Measurements from ENCODE around the gene TPRN.
A peak's percentile ranks its signal among the peaks of the same experiment; 100 is the strongest.

The TPRN gene

DNA sequence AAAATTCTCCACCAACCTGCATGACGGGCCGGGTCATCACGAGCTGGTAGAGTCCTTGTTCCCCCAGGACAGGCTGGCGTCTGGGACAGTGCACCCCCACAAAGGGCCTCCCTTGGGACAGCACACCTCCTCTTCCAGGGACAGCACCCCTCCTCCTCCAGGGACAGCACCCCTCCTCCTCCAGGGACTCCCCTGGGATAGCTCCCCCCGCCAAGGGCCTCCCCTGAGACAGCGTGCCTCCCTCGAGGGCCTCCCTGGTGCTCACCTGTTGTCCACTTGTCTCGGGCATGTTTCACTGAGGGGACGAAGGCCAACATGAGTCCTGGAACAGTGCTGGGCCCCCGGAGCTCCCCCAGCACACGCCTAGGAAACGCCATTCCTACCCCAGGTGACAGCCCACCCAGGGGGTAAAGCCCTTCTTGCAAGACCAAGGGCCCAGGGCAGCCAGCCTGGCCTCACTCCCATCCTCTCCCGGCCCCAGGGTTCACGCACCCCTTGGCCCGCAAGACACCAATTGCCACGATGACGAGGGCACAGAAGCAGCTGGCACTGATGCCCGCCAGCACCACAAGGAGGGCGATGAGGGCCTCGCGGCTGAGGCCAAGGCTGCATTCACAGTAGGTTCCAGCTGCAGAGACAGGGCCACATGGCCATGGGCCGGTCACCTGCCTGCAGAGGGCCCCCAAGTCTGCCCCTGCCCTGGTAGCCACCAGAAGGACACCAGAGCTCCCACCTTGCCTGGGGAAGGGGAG is 29.2 kb downstream of the TPRN start:
- no peak for DNase-seq

DNA sequence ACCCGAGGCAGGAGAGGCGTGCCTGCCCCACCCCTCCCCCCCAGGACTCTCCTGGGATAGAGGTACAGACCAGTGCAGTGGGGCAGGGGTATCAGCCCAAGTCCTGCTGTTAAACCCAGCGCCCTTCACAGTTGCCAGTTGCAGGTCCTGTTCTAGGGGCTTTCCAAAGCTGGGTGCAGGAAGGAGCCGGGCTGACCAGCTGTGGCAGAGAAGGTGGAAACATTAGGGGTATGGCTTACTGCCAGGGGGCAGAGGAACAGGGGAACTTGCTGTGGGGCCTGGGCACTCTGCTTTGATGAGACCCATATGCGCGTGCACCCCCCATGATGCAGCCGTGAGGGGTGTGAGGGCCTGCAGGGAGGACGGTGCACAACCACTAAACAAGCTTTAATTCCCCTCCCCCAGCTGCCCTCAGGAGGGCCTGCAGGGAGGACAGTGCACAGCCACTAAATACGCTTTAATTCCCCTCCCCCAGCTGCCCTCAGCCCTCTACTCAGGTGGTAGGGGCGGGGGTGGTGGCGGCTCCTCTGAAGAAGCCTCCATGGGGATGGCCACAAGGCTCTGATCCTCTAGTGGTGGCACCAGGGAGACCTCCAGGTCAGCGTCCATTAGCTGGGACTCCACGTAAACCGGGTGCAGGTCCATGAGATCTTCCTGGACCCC is 29.9 kb downstream of the TPRN start:
- DNase-seq: no peak

- no peak for DNase-seq
These were observed 30.6 kb downstream of the TPRN start, which contains the start of gene LRRC26 for GRCh38 chr9:137169896-137170358. Gene LRRC26, minus strand, starts transcription at chr9:137170051. Its CDS starts 108 bp downstream, at chr9:137169943.

- DNase-seq: peak; percentile 52 to 96 (median 96)
These were observed 31.4 kb downstream of the TPRN start for GRCh38 chr9:137168904-137169856.

GRCh38 chr9:137168573-137168903 is 32.0 kb downstream of the TPRN start:
- peak in 2 of 3 experiments; percentile 57 to 67 for DNase-seq

DNA sequence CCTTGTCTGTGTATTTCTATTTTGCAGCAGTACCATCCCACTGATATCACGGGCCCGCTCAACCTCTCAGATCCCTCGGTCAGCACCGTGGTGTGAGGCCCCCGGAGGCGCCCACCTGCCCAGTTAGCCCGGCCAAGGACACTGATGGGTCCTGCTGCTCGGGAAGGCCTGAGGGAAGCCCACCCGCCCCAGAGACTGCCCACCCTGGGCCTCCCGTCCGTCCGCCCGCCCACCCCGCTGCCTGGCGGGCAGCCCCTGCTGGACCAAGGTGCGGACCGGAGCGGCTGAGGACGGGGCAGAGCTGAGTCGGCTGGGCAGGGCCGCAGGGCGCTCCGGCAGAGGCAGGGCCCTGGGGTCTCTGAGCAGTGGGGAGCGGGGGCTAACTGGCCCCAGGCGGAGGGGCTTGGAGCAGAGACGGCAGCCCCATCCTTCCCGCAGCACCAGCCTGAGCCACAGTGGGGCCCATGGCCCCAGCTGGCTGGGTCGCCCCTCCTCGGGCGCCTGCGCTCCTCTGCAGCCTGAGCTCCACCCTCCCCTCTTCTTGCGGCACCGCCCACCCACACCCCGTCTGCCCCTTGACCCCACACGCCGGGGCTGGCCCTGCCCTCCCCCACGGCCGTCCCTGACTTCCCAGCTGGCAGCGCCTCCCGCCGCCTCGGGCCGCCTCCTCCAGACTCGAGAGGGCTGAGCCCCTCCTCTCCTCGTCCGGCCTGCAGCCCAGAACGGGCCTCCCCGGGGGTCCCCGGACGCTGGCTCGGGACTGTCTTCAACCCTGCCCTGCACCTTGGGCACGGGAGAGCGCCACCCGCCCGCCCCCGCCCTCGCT is 32.6 kb downstream of the TPRN start:
- peak in 2 of 3 experiments; percentile 33 to 55 for DNase-seq

- peak in 1 of 3 experiments; percentile 16 for DNase-seq
These were observed 33.2 kb downstream of the TPRN start for GRCh38 chr9:137167277-137167746.

DNA sequence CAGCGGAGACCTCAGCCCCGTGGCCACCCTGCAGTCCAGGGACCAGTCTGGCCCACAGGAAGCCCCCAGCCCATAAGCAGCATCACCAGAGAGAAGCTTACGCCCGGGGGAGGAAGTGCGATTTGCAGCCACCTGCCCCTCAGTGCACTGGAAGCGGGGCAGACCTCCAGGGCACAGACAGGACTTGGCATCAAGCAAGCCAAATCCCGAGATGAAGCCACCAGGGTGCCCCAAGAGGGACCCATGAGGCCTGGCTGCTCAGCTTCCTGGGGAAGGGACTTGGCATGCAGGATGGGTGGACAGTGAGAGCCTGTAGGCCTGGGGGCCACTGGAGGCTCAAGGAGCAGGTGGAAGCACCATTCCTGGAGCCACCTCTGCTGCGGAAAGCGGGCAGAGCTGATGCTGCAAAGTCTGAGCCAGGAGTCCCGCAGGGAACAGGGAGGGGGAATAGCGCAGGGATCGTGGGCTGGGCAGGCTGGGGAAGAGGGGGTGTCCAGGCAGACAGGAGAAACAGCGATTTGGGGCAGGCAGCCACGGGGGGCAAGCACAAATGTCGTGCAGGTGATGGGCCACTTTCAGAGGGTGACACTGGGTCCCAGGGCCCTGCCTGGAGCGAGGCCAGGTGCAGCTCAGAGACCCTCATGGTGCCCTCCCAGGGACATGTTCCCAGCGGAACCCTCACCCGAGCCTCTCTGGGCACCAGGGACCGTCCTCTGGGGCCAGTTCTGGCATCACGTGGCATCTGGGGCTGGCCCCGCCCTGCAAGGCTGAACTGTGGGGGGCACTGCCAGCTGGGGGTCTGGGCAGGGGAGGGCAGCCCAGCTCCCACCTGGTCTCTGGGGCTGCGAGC is 33.9 kb downstream of the TPRN start:
- no peak for DNase-seq

DNA sequence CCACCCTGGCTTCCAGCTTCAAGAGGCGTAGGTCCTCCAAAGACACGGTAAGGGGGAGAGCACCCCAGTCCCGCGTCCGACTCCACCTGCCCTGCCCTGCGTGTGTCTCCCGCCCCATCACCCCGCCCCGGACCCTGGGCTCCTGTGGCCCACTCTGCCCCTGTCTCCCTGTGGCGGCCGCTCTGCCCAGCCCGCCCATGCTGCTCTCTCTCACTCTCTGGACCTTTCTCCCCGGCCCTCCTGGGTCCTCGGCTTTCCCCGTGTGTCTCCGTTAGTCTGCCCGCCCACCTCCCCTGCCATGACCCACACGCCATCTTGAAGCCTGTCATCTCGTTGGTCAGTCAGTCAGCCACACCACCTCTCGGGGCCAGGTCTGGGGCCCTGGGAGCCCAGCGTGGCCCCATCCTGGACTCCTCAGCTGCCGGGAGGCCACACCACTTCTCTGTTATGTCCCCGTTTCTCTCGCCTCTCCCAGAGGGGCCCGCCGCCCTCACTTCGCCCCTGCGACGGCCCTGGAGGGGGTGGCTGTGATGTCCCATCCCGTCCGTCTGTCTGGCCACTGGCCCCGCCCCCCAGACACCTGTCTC is 35.2 kb downstream of the TPRN start:
- DNase-seq: no peak

DNA sequence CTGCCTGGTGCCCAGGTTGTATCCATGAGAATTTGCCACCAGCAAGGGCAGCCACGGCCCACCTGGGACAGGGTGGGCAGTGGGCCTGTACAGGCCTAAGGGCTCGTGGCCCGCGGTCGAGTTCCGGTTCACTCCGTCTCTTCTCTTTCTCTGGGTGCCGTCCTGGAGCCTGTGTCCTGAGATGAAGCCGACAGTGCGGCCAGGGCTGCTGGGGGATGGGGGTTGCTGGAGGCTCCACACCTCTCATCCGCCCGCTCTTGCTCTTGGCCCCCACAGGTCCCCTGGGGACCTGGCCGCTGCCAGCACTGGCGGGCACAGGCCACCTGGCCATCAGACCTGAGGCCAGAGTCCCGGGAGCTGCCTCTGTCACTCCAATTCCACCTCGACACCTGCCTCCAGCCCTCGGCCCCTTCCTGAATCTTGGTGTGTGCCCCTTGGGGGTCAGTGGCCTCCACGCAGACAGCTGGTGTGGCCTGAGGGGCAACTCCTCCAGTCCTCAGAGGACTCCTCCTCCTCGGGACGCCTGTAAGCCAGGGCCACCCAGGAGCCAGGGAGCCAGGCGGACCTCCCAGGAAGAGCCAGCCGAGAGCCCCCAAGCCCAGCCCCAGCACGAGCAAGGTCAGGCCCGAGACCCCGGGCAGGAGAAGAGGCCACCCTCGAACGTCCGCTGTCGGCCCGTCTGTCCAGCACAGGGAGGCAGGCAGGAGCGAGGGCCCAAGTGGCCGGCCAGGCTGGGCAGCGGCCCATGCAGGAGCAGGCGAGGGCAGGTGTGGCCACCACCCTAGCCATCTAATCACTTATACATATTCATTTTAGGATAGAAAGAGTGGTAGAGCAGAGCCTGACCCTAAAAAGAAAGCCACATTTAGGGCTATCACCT is 35.9 kb downstream of the TPRN start:
- no peak for DNase-seq

GRCh38 chr9:137163805-137164204 is 36.7 kb downstream of the TPRN start:
- DNase-seq: no peak

GRCh38 chr9:137163365-137163715 is 37.2 kb downstream of the TPRN start:
- DNase-seq: peak in 1 of 3 experiments; percentile 46

DNA sequence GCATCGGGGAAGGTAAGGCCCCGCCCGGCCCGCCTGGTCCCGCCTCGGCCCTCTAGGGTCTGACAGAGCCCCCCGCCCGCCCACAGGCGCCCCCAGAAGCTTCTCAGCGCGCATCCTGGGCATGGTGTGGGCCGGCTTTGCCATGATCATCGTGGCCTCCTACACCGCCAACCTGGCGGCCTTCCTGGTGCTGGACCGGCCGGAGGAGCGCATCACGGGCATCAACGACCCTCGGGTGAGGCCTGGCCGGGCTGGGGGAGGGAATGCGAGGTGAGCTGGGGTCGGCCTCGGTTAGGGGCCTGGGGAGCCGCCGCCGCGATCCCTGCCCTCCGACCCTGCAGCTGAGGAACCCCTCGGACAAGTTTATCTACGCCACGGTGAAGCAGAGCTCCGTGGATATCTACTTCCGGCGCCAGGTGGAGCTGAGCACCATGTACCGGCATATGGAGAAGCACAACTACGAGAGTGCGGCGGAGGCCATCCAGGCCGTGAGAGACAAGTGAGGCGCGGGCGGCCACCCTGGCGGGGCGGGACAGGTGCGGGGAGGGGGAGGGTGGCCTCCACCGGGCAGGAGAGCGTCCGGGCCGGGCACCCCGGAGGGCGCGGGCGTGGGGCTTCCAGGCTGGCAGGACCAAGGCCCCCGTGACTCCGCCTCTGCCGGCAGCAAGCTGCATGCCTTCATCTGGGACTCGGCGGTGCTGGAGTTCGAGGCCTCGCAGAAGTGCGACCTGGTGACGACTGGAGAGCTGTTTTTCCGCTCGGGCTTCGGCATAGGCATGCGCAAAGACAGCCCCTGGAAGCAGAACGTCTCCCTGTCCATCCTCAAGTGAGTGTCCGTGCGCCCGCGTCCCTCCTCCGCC is 37.8 kb downstream of the TPRN start:
- peak in 2 of 3 experiments; percentile 64 to 69 for DNase-seq

- DNase-seq: peak in 2 of 3 experiments; percentile 67 to 71
These were observed 38.7 kb downstream of the TPRN start for GRCh38 chr9:137161558-137162486.

DNA sequence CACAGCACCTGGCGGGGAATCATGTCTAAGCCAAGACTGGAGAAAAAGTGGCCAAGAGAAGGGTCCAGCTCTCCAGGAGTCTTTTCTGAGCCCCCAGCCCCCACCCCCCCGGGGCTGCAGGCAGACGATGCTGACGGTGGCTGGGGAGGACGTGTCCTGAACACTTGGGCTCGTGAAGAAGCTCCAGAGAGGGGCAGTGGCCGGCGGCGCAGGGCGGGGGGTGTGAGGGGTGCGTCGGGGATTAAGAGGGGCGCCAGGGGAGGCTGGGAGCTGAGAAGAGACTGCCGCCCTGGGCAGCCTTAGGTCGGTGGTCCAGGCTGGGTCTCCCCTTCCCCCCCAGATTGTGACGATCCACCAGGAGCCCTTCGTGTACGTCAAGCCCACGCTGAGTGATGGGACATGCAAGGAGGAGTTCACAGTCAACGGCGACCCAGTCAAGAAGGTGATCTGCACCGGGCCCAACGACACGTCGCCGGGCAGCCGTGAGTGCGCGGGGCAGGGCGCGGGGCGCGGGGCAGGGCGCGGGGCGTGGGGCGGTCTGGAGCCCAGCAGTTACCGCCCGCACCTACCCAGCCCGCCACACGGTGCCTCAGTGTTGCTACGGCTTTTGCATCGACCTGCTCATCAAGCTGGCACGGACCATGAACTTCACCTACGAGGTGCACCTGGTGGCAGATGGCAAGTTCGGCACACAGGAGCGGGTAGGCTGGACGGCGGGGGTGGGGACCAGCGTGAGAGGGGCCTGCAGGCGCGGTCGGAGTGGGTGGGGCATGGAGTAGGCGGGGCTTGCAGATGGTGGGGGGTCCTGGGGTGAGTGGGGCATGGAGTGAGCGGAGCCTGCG is 39.6 kb downstream of the TPRN start:
- DNase-seq: peak in 2 of 3 experiments; percentile 67 to 71

- DNase-seq: no peak
These were observed 40.5 kb downstream of the TPRN start for GRCh38 chr9:137160054-137160425.
